IMR-90 (cell line): ENCODE results near the gene GRAMD4. TPM values are rescaled to one million over a fixed set of nuclear protein-coding genes. Genes with fewer than 3 reads are reported as not detected.

Experiments used
- ATAC-seq: fragments of 200-7000 bp; cut with Tn5 transposase; 2 replicates; pipeline ENCODE4 v1.9.1; 2020; ENCODE audit warnings: low read depth, mild to moderate bottlenecking, moderate library complexity
- BruUV-seq: library from RNA; stranded (reverse); fragments of 400-500 nt; replicated peaks from 2 replicates; lab custom pipeline; 2021; lab: Mats Ljungman, UMichigan
- CTCF ChIA-PET: fragments of 300-600 bp; formaldehyde crosslinking; extraction: SDS; loops from one replicate; lab custom pipeline; 2021; ENCODE audit warnings: antibody characterized with exemption; lab: Yijun Ruan, JAX
- POLR2A ChIA-PET: fragments of 300-600 bp; sonication (Branson Sonifier 250); formaldehyde crosslinking; loops from one replicate; lab custom pipeline; 2022; ENCODE audit warnings: antibody characterized with exemption; ENCODE audit not compliant: unreplicated experiment; lab: Charles Lee
- DNase-seq: peaks from one replicate; pipeline ENCODE4 v3.0.0; 2013
- H2AFZ ChIP-seq: replicated peaks from 2 replicates; pipeline ENCODE3; 2013; ENCODE audit warnings: low read length, mild to moderate bottlenecking; ENCODE audit not compliant: poor library complexity
- H2AK5ac ChIP-seq: 2 replicates; pipeline ENCODE4 v1.6.1; 2013; ENCODE audit warnings: low read depth, low read length, inconsistent platforms
- H2AK9ac ChIP-seq: replicated peaks from 2 replicates; pipeline ENCODE3; 2013; ENCODE audit warnings: mild to moderate bottlenecking, low read depth, low read length, moderate library complexity; ENCODE audit not compliant: poor library complexity
- H2BK120ac ChIP-seq: 2 replicates; pipeline ENCODE4 v1.6.1; 2013; ENCODE audit warnings: low read depth, low read length, inconsistent platforms
- H2BK15ac ChIP-seq: 3 replicates; pipeline ENCODE4 v1.6.1; 2013; ENCODE audit warnings: low read depth, low read length, inconsistent platforms
- H2BK20ac ChIP-seq: 2 replicates; pipeline ENCODE4 v1.6.1; 2013; ENCODE audit warnings: low read depth, mild to moderate bottlenecking, inconsistent platforms, low read length, moderate library complexity
- H2BK5ac ChIP-seq: 2 replicates; pipeline ENCODE4 v1.6.1; 2013; ENCODE audit warnings: mild to moderate bottlenecking, low read depth, low read length, inconsistent platforms; ENCODE audit not compliant: poor library complexity, severe bottlenecking
- H3K14ac ChIP-seq: replicated peaks from 2 replicates; pipeline ENCODE4 v1.6.1; 2013; ENCODE audit warnings: low read depth, low read length, inconsistent platforms
- H3K18ac ChIP-seq: 2 replicates; pipeline ENCODE4 v1.6.1; 2013; ENCODE audit warnings: low read depth, low read length, control low read depth
- H3K23ac ChIP-seq: 2 replicates; pipeline ENCODE4 v1.6.1; 2013; ENCODE audit warnings: low read depth, low read length, inconsistent platforms
- H3K27ac ChIP-seq: 2 replicates; pipeline ENCODE4 v1.5.1; 2013; ENCODE audit warnings: mild to moderate bottlenecking, control low read depth, low read length; ENCODE audit not compliant: insufficient read depth
- H3K27me3 ChIP-seq: 2 replicates; pipeline ENCODE4 v1.6.1; 2013; ENCODE audit warnings: low read length; ENCODE audit not compliant: control insufficient read depth, insufficient read depth
- H3K36me3 ChIP-seq: 2 replicates; pipeline ENCODE4 v1.6.1; 2013; ENCODE audit warnings: low read length, mixed read lengths; ENCODE audit not compliant: control insufficient read depth, insufficient read depth
- H3K4ac ChIP-seq: 2 replicates; pipeline ENCODE4 v1.6.1; 2013; ENCODE audit warnings: low read depth, low read length, inconsistent platforms
- H3K4me1 ChIP-seq: 2 replicates; pipeline ENCODE4 v1.6.1; 2013; ENCODE audit warnings: low read length, mixed read lengths; ENCODE audit not compliant: control insufficient read depth, insufficient read depth
- H3K4me2 ChIP-seq: 2 replicates; pipeline ENCODE4 v1.6.1; 2013; ENCODE audit warnings: low read depth, mild to moderate bottlenecking, control low read depth, low read length, moderate library complexity
- H3K4me3 ChIP-seq: 2 replicates; pipeline ENCODE4 v1.5.1; 2013; ENCODE audit warnings: low read depth, mild to moderate bottlenecking, control low read depth, low read length, moderate library complexity; ENCODE audit not compliant: insufficient read depth
- H3K56ac ChIP-seq: 2 replicates; pipeline ENCODE4 v1.6.1; 2013; ENCODE audit warnings: low read length, inconsistent platforms; ENCODE audit not compliant: insufficient read depth; ENCODE audit errors: extremely low read depth
- H3K79me1 ChIP-seq, 2 experiments: 2 replicates each; pipeline ENCODE4 v1.6.1; 2013; ENCODE audit warnings: low read length in 2 of 2, inconsistent platforms in 1 of 2, low read depth in 1 of 2
- H3K9ac ChIP-seq: 2 replicates; pipeline ENCODE4 v1.6.1; 2013; ENCODE audit warnings: low read depth, low read length, control low read depth
- H3K9me1 ChIP-seq: 2 replicates; pipeline ENCODE4 v1.6.1; 2013; ENCODE audit warnings: low read length, inconsistent platforms; ENCODE audit not compliant: insufficient read depth
- H3K9me3 ChIP-seq: 2 replicates; pipeline ENCODE4 v1.6.1; 2013; ENCODE audit warnings: low read length; ENCODE audit not compliant: control insufficient read depth, insufficient read depth
- H4K20me1 ChIP-seq: 2 replicates; pipeline ENCODE4 v1.6.1; 2013; ENCODE audit warnings: low read length, inconsistent platforms; ENCODE audit not compliant: insufficient read depth
- H4K5ac ChIP-seq: 2 replicates; pipeline ENCODE4 v1.6.1; 2013; ENCODE audit warnings: mild to moderate bottlenecking, low read depth, low read length, control low read depth
- H4K8ac ChIP-seq, 2 experiments: 2 replicates each; pipeline ENCODE4 v1.6.1; 2013; ENCODE audit warnings: low read depth in 2 of 2, low read length in 2 of 2, control low read depth in 1 of 2, inconsistent platforms in 1 of 2
- H4K91ac ChIP-seq: 2 replicates; pipeline ENCODE4 v1.6.1; 2013; ENCODE audit warnings: low read depth, low read length, inconsistent platforms; ENCODE audit not compliant: insufficient read depth
- BHLHE40 ChIP-seq: fragments of 150-350 bp; IDR thresholded peaks from 2 replicates; pipeline ENCODE4 v1.6.1; 2016; ENCODE audit warnings: mild to moderate bottlenecking, low read depth, low read length
- MAFK ChIP-seq: IDR thresholded peaks from 2 replicates; pipeline ENCODE4 v1.6.1; 2012; ENCODE audit warnings: low read depth, low read length, improper control_type of control experiment
- RFX5 ChIP-seq: IDR thresholded peaks from 2 replicates; pipeline ENCODE4 v1.8.0; 2012; ENCODE audit warnings: low read depth, mild to moderate bottlenecking, low read length, moderate library complexity
- SMC3 ChIP-seq: fragments of 150-350 bp; IDR thresholded peaks from 2 replicates; pipeline ENCODE4 v1.6.1; 2016; ENCODE audit warnings: low read depth, mild to moderate bottlenecking, antibody characterized with exemption, low read length, moderate library complexity
- WGBS, 2 experiments: methylation state at CpG; one replicate each; pipeline versions ENCODE4 v1.1.5 to v1.1.7; 2013; ENCODE audit warnings: missing lambda C conversion rate in 2 of 2; ENCODE audit not compliant: insufficient read length in 1 of 2; ENCODE audit errors: extremely low coverage in 2 of 2; 5-methylcytosine and 5-hydroxymethylcytosine counted together
- dilution Hi-C: fragments of 300-500 bp; cut with HindIII; formaldehyde crosslinking; loops from one replicate; pipeline ENCODE4 v1.14.3; 2018; ENCODE audit warnings: low sequenced_read_pairs; ENCODE audit not compliant: unreplicated experiment
- in situ Hi-C: fragments of 300-500 bp; cut with MboI; formaldehyde crosslinking; loops from 3 replicates; pipeline ENCODE4 v1.14.3; 2019; ENCODE audit warnings: low sequenced_read_pairs, inconsistent platforms, mixed read lengths
- intact Hi-C: fragments of 100-400 bp; cut with micrococcal nuclease; formaldehyde crosslinking; loops from 2 replicates; pipeline ENCODE4 v1.10.0; 2022
- polyA plus RNA-seq, 3 experiments: library from polyadenylated mRNA; depleted of rRNA; stranded (reverse); fragments of >200 nt; gene quantifications; 2 replicates each; pipeline ENCODE4 v1.2.3, GENCODE V29; 2012; ENCODE audit warnings: low replicate concordance in 1 of 3
- total RNA-seq: library from RNA; depleted of rRNA; stranded (reverse); fragments of >200 nt; gene quantifications from 2 replicates; pipeline ENCODE4 v1.2.3, GENCODE V29; 2012
- TF ChIP-seq, protein P1 (sequence below): fragments of 150-350 bp; IDR thresholded peaks from 2 replicates; pipeline ENCODE4 v1.6.1; 2016; ENCODE audit warnings: low read depth, mild to moderate bottlenecking, low read length, moderate library complexity, borderline replicate concordance

GRAMD4 gene
- total and polyA plus RNA-seq, 2 of the 4 experiments (the other 2 are of a cell fraction) = 2.7 to 5.8 TPM

- intact Hi-C loops (no loop called here), in situ Hi-C loops (no loop called here), dilution Hi-C loops (no loop called here)
- Histone ChIP-seq H3K79me1 (peaks cover 0 to 5% of the 10 kb centered on the region in 2 experiments; a peak in 1 of 4 replicates), H2BK120ac (no peak overlapping the region), H3K27ac (no peak overlapping the region), H3K4me2 (no peak overlapping the region), H3K36me3 (no peaks in the 10 kb centered on the region), H3K18ac (no peak overlapping the region), H2AK9ac (no peak overlapping the region), H2BK15ac (no peak overlapping the region), H3K27me3 (peaks cover 2% of the 10 kb centered on the region; the same call in 1 of the 2 replicates), H2AFZ (no peak overlapping the region), H3K56ac (no peak overlapping the region), H4K5ac (no peak overlapping the region), H3K4me3 (no peak overlapping the region), H2BK5ac (no peak overlapping the region), H4K20me1 (peaks cover 24% of the 10 kb centered on the region), H2AK5ac (no peak overlapping the region), H3K9me1 (no peaks in the 10 kb centered on the region), H3K23ac (no peak overlapping the region), H3K14ac (no peak overlapping the region), H3K9ac (no peak overlapping the region), H3K4me1 (peaks cover 12% of the 10 kb centered on the region), H3K4ac (no peak overlapping the region), H4K8ac (no peak overlapping the region), H4K91ac (no peak overlapping the region), H2BK20ac (no peak overlapping the region), H3K9me3 (no peaks in the 10 kb centered on the region)
- ChIA-PET POLR2A (no interaction called here), CTCF (no interaction called here)
- 84% methylated on average over 9 of the region's 14 CpGs; no CpG with 5 or more reads in 1 of the 2 experiments for WGBS, 2 experiments
- BruUV-seq = no TSS peak
- ATAC-seq (no peak), DNase-seq (no peak)
- TF ChIP-seq, protein P1, sequence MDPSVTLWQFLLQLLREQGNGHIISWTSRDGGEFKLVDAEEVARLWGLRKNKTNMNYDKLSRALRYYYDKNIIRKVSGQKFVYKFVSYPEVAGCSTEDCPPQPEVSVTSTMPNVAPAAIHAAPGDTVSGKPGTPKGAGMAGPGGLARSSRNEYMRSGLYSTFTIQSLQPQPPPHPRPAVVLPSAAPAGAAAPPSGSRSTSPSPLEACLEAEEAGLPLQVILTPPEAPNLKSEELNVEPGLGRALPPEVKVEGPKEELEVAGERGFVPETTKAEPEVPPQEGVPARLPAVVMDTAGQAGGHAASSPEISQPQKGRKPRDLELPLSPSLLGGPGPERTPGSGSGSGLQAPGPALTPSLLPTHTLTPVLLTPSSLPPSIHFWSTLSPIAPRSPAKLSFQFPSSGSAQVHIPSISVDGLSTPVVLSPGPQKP = no peak
- TF ChIP-seq BHLHE40 (no peak), RFX5 (no peak), SMC3 (no peak), MAFK (no peak)
Measured at GRCh38 chr22:46609724-46610201, 10.4 kb upstream of the GRAMD4 start.
